ENCODE measurements around the gene RPUSD1. TPM values are rescaled to one million over a fixed set of nuclear protein-coding genes. Genes with fewer than 3 reads are reported as not detected.

The RPUSD1 gene
- total and polyA plus RNA-seq, 11 donors, result 7.1 to 25.7 (median 10.9) TPM

DNA sequence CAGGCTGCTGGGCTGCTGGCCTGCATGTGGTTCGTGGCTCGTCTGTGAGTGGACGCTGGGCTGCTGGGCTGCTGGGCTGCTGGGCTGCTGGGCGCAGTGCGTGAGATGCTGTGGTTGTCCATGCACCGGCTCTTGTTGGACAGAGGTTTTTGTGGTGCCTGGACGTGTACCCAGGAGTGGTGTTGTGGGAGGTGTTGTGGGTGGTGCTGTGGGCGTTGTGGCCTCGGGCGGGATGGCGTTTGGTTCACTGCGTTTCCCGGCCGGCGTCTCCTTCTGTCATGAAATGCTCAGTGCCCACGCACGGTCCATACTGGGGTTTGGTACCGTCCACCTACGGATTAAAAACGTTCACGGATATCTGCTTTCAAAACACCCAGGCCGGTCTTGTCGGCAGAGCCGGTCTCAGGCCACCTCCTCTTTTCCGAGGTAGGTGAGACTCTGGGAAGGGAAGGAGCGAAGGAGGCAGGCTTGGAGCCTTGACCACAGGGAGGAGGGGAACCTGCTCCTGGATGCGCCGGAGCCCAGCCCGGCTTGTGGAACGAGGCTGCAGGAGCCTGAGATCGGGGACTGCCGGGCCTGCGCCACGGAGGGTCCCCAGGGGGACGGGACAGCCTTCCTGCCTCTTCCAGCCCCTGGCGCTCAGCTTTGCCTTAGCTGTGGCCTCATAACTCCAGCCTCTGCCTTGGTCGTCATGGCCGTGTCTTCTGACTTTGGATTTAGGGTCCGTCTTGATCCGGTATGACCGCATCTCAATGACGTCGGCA lies 42.1 kb upstream of the RPUSD1 start:
- Histone ChIP-seq H3K9me3 (peaks cover 0 to 15% (median 0%) of the 10 kb centered on the region in 12 donors), H3K27me3 (peaks cover 0 to 24% (median 0%) of the 10 kb centered on the region in 9 donors), H3K4me3 (no peak overlapping the region), H3K36me3 (no peaks in the 10 kb centered on the region), H3K4me1 (no peaks in the 10 kb centered on the region), H3K27ac (no peak overlapping the region)
- WGBS, 4 donors, result 86 to 92% (median 88%) methylated on average over 34 to 43 of the region's 43 CpGs
- no peak for ATAC-seq
- TF ChIP-seq POLR2A (IDR thresholded peaks at IDR 0.05) (no peak), CTCF (IDR thresholded peaks at IDR 0.05) (no peak)
- intact Hi-C loops (cut with DNase I), result no loop called here
- DNase-seq, result no peak

DNA sequence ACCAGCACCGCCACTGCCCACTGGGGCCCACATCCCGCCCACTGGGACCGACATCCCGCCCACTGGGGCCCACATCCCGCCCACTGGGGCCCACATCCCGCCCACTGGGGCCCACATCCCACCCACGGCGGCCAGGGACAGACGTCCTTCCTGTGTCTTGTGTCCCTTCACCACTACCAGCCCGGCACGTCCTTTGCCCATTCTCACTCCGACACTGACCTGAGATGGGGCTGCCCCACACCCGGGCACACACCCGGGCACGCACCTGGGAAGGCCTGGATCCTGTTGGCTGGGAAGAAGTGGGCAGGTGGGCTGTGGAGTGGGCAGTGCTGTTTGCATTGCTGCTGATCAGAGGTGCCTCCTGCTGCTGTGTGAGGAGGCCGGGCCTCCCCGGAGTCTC lies 40.7 kb upstream of the RPUSD1 start:
- ATAC-seq (no peak), DNase-seq (no peak)
- Histone ChIP-seq H3K9me3 (peaks cover 0 to 4% (median 0%) of the 10 kb centered on the region in 12 donors), H3K36me3 (no peaks in the 10 kb centered on the region), H3K4me1 (no peaks in the 10 kb centered on the region), H3K4me3 (no peak overlapping the region), H3K27ac (no peak overlapping the region), H3K27me3 (peaks cover 0 to 35% (median 4%) of the 10 kb centered on the region in 9 donors)
- no peak for TF ChIP-seq CTCF (IDR thresholded peaks at IDR 0.05)
- no peak for TF ChIP-seq POLR2A (IDR thresholded peaks at IDR 0.05)
- intact Hi-C loops (cut with DNase I), result loop anchor here in 1 of 10 donors (10.0 kb wide), 1 partner anchor 66 kb away; no protein-coding TSS in a partner anchor
- 75 to 87% (median 83%) methylated on average over 17 of the region's 17 CpGs for WGBS, 4 donors

DNA sequence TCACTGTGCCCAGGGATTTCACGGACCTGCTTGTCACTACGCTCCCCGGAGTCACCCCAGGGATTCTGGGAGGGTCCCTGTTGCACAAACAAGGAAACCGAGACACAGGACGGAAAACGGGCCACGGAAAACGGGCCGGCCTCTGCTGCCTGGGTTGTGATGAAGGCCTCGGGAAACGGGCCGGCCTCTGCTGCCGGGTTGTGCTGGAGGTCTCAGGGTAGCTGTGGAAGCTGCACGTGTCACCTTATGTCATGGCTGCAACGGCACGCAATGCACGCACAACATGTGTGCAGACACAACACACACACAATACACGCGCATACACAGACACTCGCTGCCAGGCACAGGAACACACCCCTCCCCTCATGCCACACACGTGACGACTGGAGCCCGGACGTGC lies 39.3 kb upstream of the RPUSD1 start:
- H3K36me3 ChIP-seq, result no peaks in the 10 kb centered on the region
- no peaks in the 10 kb centered on the region for H3K4me1 ChIP-seq
- 86 to 96% (median 89%) methylated on average over 22 to 24 of the region's 24 CpGs for WGBS, 4 donors
- TF ChIP-seq CTCF (IDR thresholded peaks at IDR 0.05), result no peak
- TF ChIP-seq POLR2A (IDR thresholded peaks at IDR 0.05), result no peak
- no peak overlapping the region for H3K27ac ChIP-seq
- H3K4me3 ChIP-seq, result no peak overlapping the region
- intact Hi-C loops (cut with DNase I), result loop anchor here in 1 of 10 donors (10.0 kb wide), 1 partner anchor 67 kb away; no protein-coding TSS in a partner anchor
- no peaks in the 10 kb centered on the region for H3K9me3 ChIP-seq
- H3K27me3 ChIP-seq, result peaks cover 0 to 48% (median 7%) of the 10 kb centered on the region in 9 donors
- ATAC-seq, result no peak
- no peak for DNase-seq

DNA sequence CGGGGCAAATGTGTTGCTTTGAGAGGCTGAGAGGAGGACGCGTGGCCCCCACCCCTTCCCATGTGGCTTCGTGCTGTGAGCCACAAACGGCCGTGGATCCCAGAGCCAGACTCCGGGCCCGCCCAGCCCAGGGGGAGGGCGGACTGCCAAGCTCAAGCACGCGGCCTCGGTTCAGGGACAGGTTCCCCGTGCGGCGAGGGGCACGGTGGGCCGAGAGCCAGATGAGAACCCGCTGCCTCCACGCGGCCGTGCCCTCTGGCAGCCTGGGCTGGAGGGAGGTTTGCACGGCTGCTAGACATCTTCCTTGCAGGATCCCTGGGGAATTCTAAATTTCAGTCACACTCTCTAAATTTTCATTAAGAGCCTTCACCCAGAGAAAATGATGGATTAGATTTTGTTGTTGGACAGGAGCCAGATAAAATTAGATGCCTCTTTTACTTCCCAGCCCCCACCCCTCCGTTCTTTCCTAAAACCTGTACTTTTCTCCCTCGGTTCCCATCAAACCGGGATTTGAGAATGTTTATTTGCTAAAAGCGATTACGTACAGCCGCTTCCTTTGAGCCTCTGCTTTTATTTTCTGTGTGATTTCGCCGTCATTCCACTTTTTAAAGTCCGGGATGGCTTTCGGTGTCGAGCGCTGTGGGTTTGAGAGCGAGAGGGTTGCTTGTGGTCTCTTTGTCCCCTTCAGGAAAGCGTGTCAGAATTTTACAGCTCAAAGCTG lies 37.3 kb upstream of the RPUSD1 start:
- 53 to 66% (median 60%) methylated on average over 32 to 36 of the region's 36 CpGs for WGBS, 4 donors
- no peak for ATAC-seq
- DNase-seq, result no peak
- TF ChIP-seq CTCF (IDR thresholded peaks at IDR 0.05), result no peak
- TF ChIP-seq POLR2A (IDR thresholded peaks at IDR 0.05), result no peak
- Histone ChIP-seq H3K4me3 (no peak overlapping the region), H3K9me3 (no peaks in the 10 kb centered on the region), H3K4me1 (no peaks in the 10 kb centered on the region), H3K27ac (no peak overlapping the region), H3K36me3 (no peaks in the 10 kb centered on the region), H3K27me3 (peaks cover 3 to 47% (median 11%) of the 10 kb centered on the region in 9 donors)
- intact Hi-C loops (cut with DNase I), result loop anchor here in 1 of 10 donors (10.0 kb wide), 1 partner anchor 69 kb away; no protein-coding TSS in a partner anchor

All from heart left ventricle (tissue), 16 donors.